Adrenal gland (tissue), 5 donors: ENCODE data around the gene CCDC61.

ENCODE experiments used
- POLR2A ChIP-seq, 2 donors: fragments of 450-650 bp; IDR thresholded peaks; one replicate each; pipeline ENCODE4 v1.6.1; 2017; ENCODE audit warnings: antibody characterized with exemption in 2 of 2, mild to moderate bottlenecking in 2 of 2, moderate library complexity in 1 of 2
- TF ChIP-seq, protein P1 (sequence below), 6 experiments: fragments of 450-650 bp in 4 of 6; fragments of 200-600 bp in 2 of 6; sonication (generic) in 1 of 6; IDR thresholded peaks; 1 replicate in 5 of 6; 2 replicates in 1 of 6; pipeline versions ENCODE4 v1.5.1 to v1.8.0; 2016 to 2021; ENCODE audit warnings: antibody characterized with exemption in 6 of 6, mild to moderate bottlenecking in 2 of 6, moderate library complexity in 1 of 6
- donor health status: DM: no; HTN: no; CAD: no.

DNA sequence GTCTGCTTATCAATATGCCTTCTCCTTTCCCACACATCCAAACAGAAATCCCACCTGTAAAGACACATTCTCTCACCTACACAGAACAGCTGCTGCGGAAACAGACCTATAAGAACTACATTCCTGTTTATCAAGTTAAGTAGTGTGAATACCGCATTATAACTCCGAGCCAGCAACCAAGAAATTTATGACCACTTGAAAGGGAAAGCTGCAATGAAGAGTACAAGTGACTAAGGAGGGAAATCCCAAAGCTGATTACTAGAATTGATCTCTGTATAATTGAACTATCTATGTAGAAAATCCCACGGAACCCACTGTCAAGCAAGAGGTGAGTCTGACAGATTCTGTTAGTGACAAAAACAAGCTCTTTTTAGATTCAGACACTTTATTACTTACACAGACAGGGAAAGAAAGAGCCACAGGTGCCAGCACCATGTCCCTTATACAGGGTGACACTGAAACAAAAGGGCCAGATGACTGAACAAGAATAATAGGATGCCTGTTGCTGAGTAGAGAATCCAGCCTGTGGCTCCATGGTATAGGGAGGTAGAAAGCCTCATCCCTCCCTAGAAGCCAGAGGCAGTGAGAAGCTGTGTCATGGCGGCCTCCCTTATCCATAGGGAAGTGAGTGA lies 47.1 kb downstream of the CCDC61 start:
- TF ChIP-seq, protein P1, sequence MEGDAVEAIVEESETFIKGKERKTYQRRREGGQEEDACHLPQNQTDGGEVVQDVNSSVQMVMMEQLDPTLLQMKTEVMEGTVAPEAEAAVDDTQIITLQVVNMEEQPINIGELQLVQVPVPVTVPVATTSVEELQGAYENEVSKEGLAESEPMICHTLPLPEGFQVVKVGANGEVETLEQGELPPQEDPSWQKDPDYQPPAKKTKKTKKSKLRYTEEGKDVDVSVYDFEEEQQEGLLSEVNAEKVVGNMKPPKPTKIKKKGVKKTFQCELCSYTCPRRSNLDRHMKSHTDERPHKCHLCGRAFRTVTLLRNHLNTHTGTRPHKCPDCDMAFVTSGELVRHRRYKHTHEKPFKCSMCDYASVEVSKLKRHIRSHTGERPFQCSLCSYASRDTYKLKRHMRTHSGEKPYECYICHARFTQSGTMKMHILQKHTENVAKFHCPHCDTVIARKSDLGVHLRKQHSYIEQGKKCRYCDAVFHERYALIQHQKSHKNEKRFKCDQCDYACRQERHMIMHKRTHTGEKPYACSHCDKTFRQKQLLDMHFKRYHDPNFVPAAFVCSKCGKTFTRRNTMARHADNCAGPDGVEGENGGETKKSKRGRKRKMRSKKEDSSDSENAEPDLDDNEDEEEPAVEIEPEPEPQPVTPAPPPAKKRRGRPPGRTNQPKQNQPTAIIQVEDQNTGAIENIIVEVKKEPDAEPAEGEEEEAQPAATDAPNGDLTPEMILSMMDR (IDR thresholded peaks at IDR 0.05): no peak
- TF ChIP-seq POLR2A (IDR thresholded peaks at IDR 0.05): no peak
